ENCODE data around the gene ZSCAN5C.

GRCh38 chr19:56170261-56170660 lies 31.8 kb upstream of the ZSCAN5C start:
- TF ChIP-seq, protein P1, sequence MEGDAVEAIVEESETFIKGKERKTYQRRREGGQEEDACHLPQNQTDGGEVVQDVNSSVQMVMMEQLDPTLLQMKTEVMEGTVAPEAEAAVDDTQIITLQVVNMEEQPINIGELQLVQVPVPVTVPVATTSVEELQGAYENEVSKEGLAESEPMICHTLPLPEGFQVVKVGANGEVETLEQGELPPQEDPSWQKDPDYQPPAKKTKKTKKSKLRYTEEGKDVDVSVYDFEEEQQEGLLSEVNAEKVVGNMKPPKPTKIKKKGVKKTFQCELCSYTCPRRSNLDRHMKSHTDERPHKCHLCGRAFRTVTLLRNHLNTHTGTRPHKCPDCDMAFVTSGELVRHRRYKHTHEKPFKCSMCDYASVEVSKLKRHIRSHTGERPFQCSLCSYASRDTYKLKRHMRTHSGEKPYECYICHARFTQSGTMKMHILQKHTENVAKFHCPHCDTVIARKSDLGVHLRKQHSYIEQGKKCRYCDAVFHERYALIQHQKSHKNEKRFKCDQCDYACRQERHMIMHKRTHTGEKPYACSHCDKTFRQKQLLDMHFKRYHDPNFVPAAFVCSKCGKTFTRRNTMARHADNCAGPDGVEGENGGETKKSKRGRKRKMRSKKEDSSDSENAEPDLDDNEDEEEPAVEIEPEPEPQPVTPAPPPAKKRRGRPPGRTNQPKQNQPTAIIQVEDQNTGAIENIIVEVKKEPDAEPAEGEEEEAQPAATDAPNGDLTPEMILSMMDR (conservative IDR thresholded peaks at IDR 0.05 in 1 of 2, IDR thresholded peaks at IDR 0.05 in 1 of 2; ENCODE audit: extremely low read depth in 1 of 2, insufficient read depth in 1 of 2, low read depth in 1 of 2, low read length in 2 of 2), result no peak
- TF ChIP-seq EZH2 (IDR thresholded peaks at IDR 0.05; ENCODE audit: borderline replicate concordance, low read length), result no peak
